Prostate gland (tissue), 2 donors: ENCODE results near the gene TCERG1L.

Source experiments
- POLR2A ChIP-seq: fragments of 450-650 bp; IDR thresholded peaks from one replicate; pipeline ENCODE4 v1.6.1; 2016; ENCODE audit warnings: antibody characterized with exemption, mild to moderate bottlenecking
- POLR2AphosphoS5 ChIP-seq: sonication (generic); formaldehyde crosslinking; IDR thresholded peaks from one replicate; pipeline ENCODE4 v1.6.1; 2017; ENCODE audit warnings: antibody characterized with exemption
- TF ChIP-seq, protein P1 (sequence below), 4 experiments: fragments of 200-600 bp in 2 of 4; fragments of 450-650 bp in 2 of 4; sonication (generic) in 2 of 4; IDR thresholded peaks; 1 replicate in 3 of 4; 2 replicates in 1 of 4; pipeline ENCODE4 v1.5.1; 2016 to 2019; ENCODE audit warnings: antibody characterized with exemption in 4 of 4, mild to moderate bottlenecking in 2 of 4, moderate library complexity in 2 of 4

DNA sequence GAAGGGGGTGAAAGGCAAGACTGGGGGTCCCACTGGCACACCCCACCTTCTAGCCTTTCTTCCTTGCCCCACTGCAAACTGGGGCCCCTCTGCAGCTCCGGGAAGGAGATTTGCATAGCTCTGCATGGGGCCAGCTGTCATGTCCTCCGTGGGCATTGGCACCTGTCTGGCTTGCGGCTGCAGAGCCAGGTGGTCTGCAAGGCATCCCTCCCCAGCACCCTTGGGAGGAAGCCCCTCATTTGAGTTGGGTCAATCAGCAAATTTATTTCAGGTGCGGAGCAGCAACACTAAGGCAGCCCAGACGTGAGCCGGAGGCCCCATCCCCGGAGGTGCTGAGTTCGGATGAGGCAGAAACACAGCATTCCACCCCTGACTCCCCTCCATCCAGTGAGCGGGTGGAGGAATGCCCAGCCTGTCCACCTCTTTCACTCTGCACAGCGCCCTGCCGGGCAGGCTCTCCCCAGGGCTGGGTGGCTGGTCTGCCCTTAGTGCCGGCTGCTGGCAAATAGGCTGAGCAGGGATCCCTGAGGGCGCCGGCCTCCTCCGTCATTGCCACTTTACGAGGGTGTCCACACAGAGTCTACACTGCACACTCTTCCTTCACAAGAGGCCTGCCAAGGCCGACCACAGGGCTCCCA is 143.2 kb downstream of the TCERG1L start:
- TF ChIP-seq, protein P1, sequence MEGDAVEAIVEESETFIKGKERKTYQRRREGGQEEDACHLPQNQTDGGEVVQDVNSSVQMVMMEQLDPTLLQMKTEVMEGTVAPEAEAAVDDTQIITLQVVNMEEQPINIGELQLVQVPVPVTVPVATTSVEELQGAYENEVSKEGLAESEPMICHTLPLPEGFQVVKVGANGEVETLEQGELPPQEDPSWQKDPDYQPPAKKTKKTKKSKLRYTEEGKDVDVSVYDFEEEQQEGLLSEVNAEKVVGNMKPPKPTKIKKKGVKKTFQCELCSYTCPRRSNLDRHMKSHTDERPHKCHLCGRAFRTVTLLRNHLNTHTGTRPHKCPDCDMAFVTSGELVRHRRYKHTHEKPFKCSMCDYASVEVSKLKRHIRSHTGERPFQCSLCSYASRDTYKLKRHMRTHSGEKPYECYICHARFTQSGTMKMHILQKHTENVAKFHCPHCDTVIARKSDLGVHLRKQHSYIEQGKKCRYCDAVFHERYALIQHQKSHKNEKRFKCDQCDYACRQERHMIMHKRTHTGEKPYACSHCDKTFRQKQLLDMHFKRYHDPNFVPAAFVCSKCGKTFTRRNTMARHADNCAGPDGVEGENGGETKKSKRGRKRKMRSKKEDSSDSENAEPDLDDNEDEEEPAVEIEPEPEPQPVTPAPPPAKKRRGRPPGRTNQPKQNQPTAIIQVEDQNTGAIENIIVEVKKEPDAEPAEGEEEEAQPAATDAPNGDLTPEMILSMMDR (IDR thresholded peaks at IDR 0.05): no peak
- TF ChIP-seq POLR2A: no peak
- TF ChIP-seq POLR2AphosphoS5: no peak
